Measurements from ENCODE around the gene STYXL2. TPM values are rescaled to one million over a fixed set of nuclear protein-coding genes. Genes with fewer than 3 reads are reported as not detected.

Gene STYXL2
- polyA plus RNA-seq, 1 donor (not counting 4 experiments of a cell fraction or from before 2014, with no cell fraction given) = not detected

GRCh38 chr1:167116174-167116573 lies 22.3 kb downstream of the STYXL2 start:
- peaks cover 6% of the 10 kb centered on the region for H3K4me1 ChIP-seq (ENCODE audit: control insufficient read depth, extremely low read depth, insufficient read depth, low read length)
- no peaks in the 10 kb centered on the region for H3K79me2 ChIP-seq (ENCODE audit: control insufficient read depth, insufficient read depth, low read length)
- H3K36me3 ChIP-seq (ENCODE audit: control insufficient read depth in 2 of 2, extremely low read depth in 1 of 2, insufficient read depth in 2 of 2, low read length in 2 of 2) = no peaks in the 10 kb centered on the region
- DNase-seq (ENCODE audit: low read depth, low spot score) (no peak), FAIRE-seq (no peak)
- H3K9me3 ChIP-seq (ENCODE audit: control insufficient read depth, low read depth, low read length) = no peaks in the 10 kb centered on the region
- H3K27ac ChIP-seq (ENCODE audit: control insufficient read depth, insufficient read depth, low read length) = no peak overlapping the region
- H3K4me2 ChIP-seq (ENCODE audit: control insufficient read depth, extremely low read depth, insufficient read depth, low read depth, low read length) = no peak overlapping the region
- H3K4me3 ChIP-seq (ENCODE audit: control insufficient read depth in 2 of 3, extremely low read depth in 1 of 3, insufficient read depth in 2 of 3, low read depth in 1 of 3, low read length in 3 of 3) = no peak overlapping the region
- dilution Hi-C loops (cut with MboI; ENCODE audit: extremely low pct_ligation_motif_present, low sequenced_read_pairs) = no loop called here
- H4K20me1 ChIP-seq (ENCODE audit: control insufficient read depth, extremely low read depth, insufficient read depth, low read length) = no peaks in the 10 kb centered on the region
- H2AFZ ChIP-seq (ENCODE audit: control insufficient read depth, low read length) = no peak overlapping the region
- H3K9me1 ChIP-seq (ENCODE audit: control insufficient read depth, extremely low read depth, insufficient read depth, low read length) = no peaks in the 10 kb centered on the region
- TF ChIP-seq CTCF (optimal IDR thresholded peaks at IDR 0.05 in 1 of 3, IDR thresholded peaks at IDR 0.05 in 1 of 3, conservative IDR thresholded peaks at IDR 0.05 in 1 of 3; ENCODE audit: extremely low read depth in 1 of 3, insufficient read depth in 2 of 3, low read length in 3 of 3) (no peak), EZH2 (IDR thresholded peaks at IDR 0.05; ENCODE audit: low read length) (no peak)
- H3K9ac ChIP-seq (ENCODE audit: control insufficient read depth, extremely low read depth, insufficient read depth, low read length) = no peak overlapping the region
- no peaks in the 10 kb centered on the region for H3K27me3 ChIP-seq (ENCODE audit: control insufficient read depth, extremely low read depth, insufficient read depth, low read length)

GRCh38 chr1:167117225-167117624 lies 23.4 kb downstream of the STYXL2 start:
- no peak for TF ChIP-seq EZH2 (IDR thresholded peaks at IDR 0.05; ENCODE audit: low read length)
- TF ChIP-seq CTCF (optimal IDR thresholded peaks at IDR 0.05 in 1 of 3, IDR thresholded peaks at IDR 0.05 in 1 of 3, conservative IDR thresholded peaks at IDR 0.05 in 1 of 3; ENCODE audit: extremely low read depth in 1 of 3, insufficient read depth in 2 of 3, low read length in 3 of 3) = no peak
- no peak overlapping the region for H3K4me2 ChIP-seq (ENCODE audit: control insufficient read depth, extremely low read depth, insufficient read depth, low read depth, low read length)
- H3K79me2 ChIP-seq (ENCODE audit: control insufficient read depth, insufficient read depth, low read length) = no peaks in the 10 kb centered on the region
- no peaks in the 10 kb centered on the region for H3K9me3 ChIP-seq (ENCODE audit: control insufficient read depth, low read depth, low read length)
- dilution Hi-C loops (cut with MboI; ENCODE audit: extremely low pct_ligation_motif_present, low sequenced_read_pairs) = no loop called here
- FAIRE-seq (no peak), DNase-seq (ENCODE audit: low read depth, low spot score) (no peak)
- H3K9ac ChIP-seq (ENCODE audit: control insufficient read depth, extremely low read depth, insufficient read depth, low read length) = no peak overlapping the region
- H4K20me1 ChIP-seq (ENCODE audit: control insufficient read depth, extremely low read depth, insufficient read depth, low read length) = no peaks in the 10 kb centered on the region
- H3K4me1 ChIP-seq (ENCODE audit: control insufficient read depth, extremely low read depth, insufficient read depth, low read length) = peaks cover 8% of the 10 kb centered on the region
- H3K27ac ChIP-seq (ENCODE audit: control insufficient read depth, insufficient read depth, low read length) = no peak overlapping the region
- H3K9me1 ChIP-seq (ENCODE audit: control insufficient read depth, extremely low read depth, insufficient read depth, low read length) = no peaks in the 10 kb centered on the region
- no peaks in the 10 kb centered on the region for H3K27me3 ChIP-seq (ENCODE audit: control insufficient read depth, extremely low read depth, insufficient read depth, low read length)
- H2AFZ ChIP-seq (ENCODE audit: control insufficient read depth, low read length) = no peak overlapping the region
- no peaks in the 10 kb centered on the region for H3K36me3 ChIP-seq (ENCODE audit: control insufficient read depth in 2 of 2, extremely low read depth in 1 of 2, insufficient read depth in 2 of 2, low read length in 2 of 2)
- no peak overlapping the region for H3K4me3 ChIP-seq (ENCODE audit: control insufficient read depth in 2 of 3, extremely low read depth in 1 of 3, insufficient read depth in 2 of 3, low read depth in 1 of 3, low read length in 3 of 3)

Measured in keratinocyte (primary cell).